Esophagus squamous epithelium (tissue), 5 donors: ENCODE data around the gene CXCR3. TPM values are rescaled to one million over a fixed set of nuclear protein-coding genes. Genes with fewer than 3 reads are reported as not detected.

ENCODE experiments used
- DNase-seq: peaks from one replicate; lab custom pipeline; 2025; lab: John Stamatoyannopoulos, UW
- H3K27ac ChIP-seq, 4 donors: fragments of 200-600 bp; sonication (generic); one replicate each; pipeline ENCODE4 v1.5.1; 2016 to 2019; ENCODE audit warnings: mild to moderate bottlenecking in 1 of 4
- H3K27me3 ChIP-seq, 4 donors: fragments of 200-600 bp; sonication (generic); 1 replicate in 3 of 4; 2 replicates in 1 of 4; pipeline versions ENCODE4 v1.5.1 to v1.6.0; 2017 to 2021; ENCODE audit warnings: antibody characterized with exemption in 1 of 4
- H3K36me3 ChIP-seq, 3 donors: fragments of 200-600 bp; sonication (generic); one replicate each; pipeline ENCODE4 v1.5.1; 2016 to 2019
- H3K4me1 ChIP-seq, 3 donors: fragments of 200-600 bp; sonication (generic); one replicate each; pipeline ENCODE4 v1.5.1; 2017 to 2019
- H3K4me3 ChIP-seq, 4 donors: fragments of 200-600 bp; sonication (generic); 1 replicate in 3 of 4; 2 replicates in 1 of 4; pipeline ENCODE4 v1.5.1; 2016 to 2019; ENCODE audit warnings: mild to moderate bottlenecking in 2 of 4, moderate library complexity in 1 of 4
- H3K9me3 ChIP-seq, 3 donors: fragments of 200-600 bp; sonication (generic); one replicate each; pipeline ENCODE4 v1.5.1; 2016 to 2019
- CTCF ChIP-seq, 6 experiments: fragments of 450-650 bp in 4 of 6; fragments of 200-600 bp in 2 of 6; sonication (generic) in 2 of 6; IDR thresholded peaks; one replicate each; pipeline ENCODE4 v1.5.1; 2016 to 2019; ENCODE audit warnings: antibody characterized with exemption in 6 of 6, mild to moderate bottlenecking in 4 of 6, moderate library complexity in 4 of 6
- POLR2A ChIP-seq, 4 donors: fragments of 450-650 bp; IDR thresholded peaks; one replicate each; pipeline ENCODE4 v1.6.1; 2017; ENCODE audit warnings: antibody characterized with exemption in 4 of 4, mild to moderate bottlenecking in 4 of 4, moderate library complexity in 3 of 4
- WGBS, 2 donors: methylation state at CpG; one replicate each; pipeline ENCODE4 v1.1.5; 2018; 5-methylcytosine and 5-hydroxymethylcytosine counted together
- intact Hi-C: fragments of 100-400 bp; cut with DNase I; formaldehyde crosslinking; loops from one replicate; pipeline ENCODE4 v1.15.0; 2022
- total RNA-seq, 4 donors: library from RNA; depleted of rRNA; stranded (reverse); fragments of >200 nt; gene quantifications; one replicate each; pipeline ENCODE4 v1.1.0, GENCODE V29; 2016
- donor health status: DM: yes; HTN: yes; CAD: no.

The CXCR3 gene
- total RNA-seq, 4 donors from 2014 or later = 1.3 TPM; not detected in 3

GRCh38 chrX:71637253-71637618, 18.9 kb upstream of the CXCR3 start:
- Histone ChIP-seq H3K4me3 (no peak overlapping the region), H3K27ac (peak overlapping the region in 1 of 4 donors; percentile 1), H3K4me1 (no peaks in the 10 kb centered on the region), H3K9me3 (no peaks in the 10 kb centered on the region), H3K36me3 (no peaks in the 10 kb centered on the region), H3K27me3 (no peaks in the 10 kb centered on the region)
- no peak for DNase-seq
- TF ChIP-seq CTCF (IDR thresholded peaks at IDR 0.05) = no peak
- no peak for TF ChIP-seq POLR2A (IDR thresholded peaks at IDR 0.05)
- intact Hi-C loops = no loop called here
- WGBS, 2 donors = 50 to 100% methylated on average over 2 to 3 of the region's 3 CpGs

GRCh38 chrX:71636438-71637252, 18.3 kb upstream of the CXCR3 start:
- peak overlapping the region in 1 of 4 donors; percentile 1 for H3K27ac ChIP-seq
- intact Hi-C loops = no loop called here
- H3K27me3 ChIP-seq = no peaks in the 10 kb centered on the region
- 60 to 69% methylated on average over 8 to 9 of the region's 9 CpGs for WGBS, 2 donors
- H3K4me1 ChIP-seq = no peaks in the 10 kb centered on the region
- H3K9me3 ChIP-seq = no peaks in the 10 kb centered on the region
- no peaks in the 10 kb centered on the region for H3K36me3 ChIP-seq
- DNase-seq = no peak
- H3K4me3 ChIP-seq = no peak overlapping the region
- no peak for TF ChIP-seq POLR2A (IDR thresholded peaks at IDR 0.05)

GRCh38 chrX:71634366-71634765, 16.1 kb upstream of the CXCR3 start:
- DNase-seq = no peak
- Histone ChIP-seq H3K4me1 (no peaks in the 10 kb centered on the region), H3K36me3 (no peaks in the 10 kb centered on the region), H3K27ac (no peak overlapping the region), H3K9me3 (no peaks in the 10 kb centered on the region), H3K27me3 (no peaks in the 10 kb centered on the region), H3K4me3 (no peak overlapping the region)
- intact Hi-C loops = no loop called here
- WGBS, 2 donors = 60 to 80% methylated on average over 2 to 6 of the region's 6 CpGs
- TF ChIP-seq POLR2A (IDR thresholded peaks at IDR 0.05) = no peak
- TF ChIP-seq CTCF (IDR thresholded peaks at IDR 0.05) = no peak

GRCh38 chrX:71632923-71633657, 14.8 kb upstream of the CXCR3 start:
- no peak overlapping the region for H3K27ac ChIP-seq
- no peaks in the 10 kb centered on the region for H3K27me3 ChIP-seq
- WGBS, 2 donors = 81% methylated on average over 6 to 10 of the region's 10 CpGs
- H3K9me3 ChIP-seq = no peaks in the 10 kb centered on the region
- H3K4me3 ChIP-seq = no peak overlapping the region
- no peaks in the 10 kb centered on the region for H3K36me3 ChIP-seq
- DNase-seq = no peak
- no peak for TF ChIP-seq POLR2A (IDR thresholded peaks at IDR 0.05)
- no peak for TF ChIP-seq CTCF (IDR thresholded peaks at IDR 0.05)
- no peaks in the 10 kb centered on the region for H3K4me1 ChIP-seq
- intact Hi-C loops = no loop called here

GRCh38 chrX:71629467-71629866, 11.2 kb upstream of the CXCR3 start:
- Histone ChIP-seq H3K27me3 (no peaks in the 10 kb centered on the region), H3K27ac (no peak overlapping the region), H3K4me3 (no peak overlapping the region), H3K9me3 (no peaks in the 10 kb centered on the region), H3K36me3 (no peaks in the 10 kb centered on the region), H3K4me1 (peaks cover 0 to 4% (median 0%) of the 10 kb centered on the region in 3 donors)
- intact Hi-C loops = no loop called here
- DNase-seq = no peak
- no peak for TF ChIP-seq CTCF (IDR thresholded peaks at IDR 0.05)
- no peak for TF ChIP-seq POLR2A (IDR thresholded peaks at IDR 0.05)
- 57% methylated on average over 1 of the region's 2 CpGs; no CpG with 5 or more reads in 1 of the 2 donors for WGBS, 2 donors
